Measurements from ENCODE around the gene SLC26A1. TPM values are rescaled to one million over a fixed set of nuclear protein-coding genes. Genes with fewer than 3 reads are reported as not detected.

SLC26A1 gene
- total and polyA plus RNA-seq, 2 of the 13 experiments (the other 11 are each of a cell fraction or from before 2014, with no cell fraction given), result 5.4 to 22.9 TPM

- H3K27ac ChIP-seq (ENCODE audit: extremely low read length, insufficient read depth, low read length), result no peak overlapping the region
- ChIA-PET CTCF (ENCODE audit: low intra/inter-chr PET ratio, low total read pairs) (no interaction called here), POLR2A (no interaction called here)
- no peaks in the 10 kb centered on the region for H3K27me3 ChIP-seq (ENCODE audit: control insufficient read depth in 1 of 2, insufficient read depth in 2 of 2, low read length in 2 of 2)
- 83% methylated on average over 9 of the region's 12 CpGs for WGBS (ENCODE audit: low lambda C conversion rate)
- DNase-seq (ENCODE audit: low spot score) (no peak), FAIRE-seq (no peak), ATAC-seq (no peak)
- no peak overlapping the region for H2AFZ ChIP-seq (ENCODE audit: low read length)
- no peak overlapping the region for H3K4me2 ChIP-seq (ENCODE audit: low read depth, low read length)
- in situ Hi-C loops (cut with HindIII; ENCODE audit: extremely low pct_ligation_motif_present, low pct_unique_long_range_greater_than_20kb), result no loop called here
- H3K4me1 ChIP-seq (ENCODE audit: insufficient read depth, low read length), result no peaks in the 10 kb centered on the region
- no peaks in the 10 kb centered on the region for H4K20me1 ChIP-seq (ENCODE audit: insufficient read depth, low read length)
- no peaks in the 10 kb centered on the region for H3K9me3 ChIP-seq (ENCODE audit: low read length)
- no TSS peak for BruUV-seq (replicated peaks)
- intact Hi-C loops (cut with micrococcal nuclease; ENCODE audit: unreplicated experiment), result no loop called here
- TF ChIP-seq ZNF362 (CRISPR knock-in tag; IDR thresholded peaks at IDR 0.05; ENCODE audit: borderline replicate concordance) (no peak), REST (IDR thresholded peaks at IDR 0.05; ENCODE audit: borderline replicate concordance in 1 of 2, low read depth in 1 of 2, low read length in 2 of 2) (no peak), KDM3A (CRISPR knock-in tag; IDR thresholded peaks at IDR 0.05; ENCODE audit: low read depth) (no peak), CC2D1A (CRISPR knock-in tag; IDR thresholded peaks at IDR 0.05) (no peak)
- H3K36me3 ChIP-seq (replicated peaks in 1 of 2; ENCODE audit: control insufficient read depth in 1 of 2, insufficient read depth in 2 of 2, low read length in 2 of 2), result no peaks in the 10 kb centered on the region
- H3K4me3 ChIP-seq (replicated peaks in 1 of 3; ENCODE audit: insufficient read depth in 1 of 3, low read depth in 2 of 3, low read length in 3 of 3), result no peak overlapping the region
- no peaks in the 10 kb centered on the region for H3K79me2 ChIP-seq (ENCODE audit: insufficient read depth, low read length)
- H3K9ac ChIP-seq (ENCODE audit: insufficient read depth, low read depth, low read length), result no peak overlapping the region
Observed at GRCh38 chr4:955931-956381, 37.2 kb downstream of the SLC26A1 start.

All from HepG2 (cell line).